Measurements from ENCODE around the gene DTNBP1. TPM values are rescaled to one million over a fixed set of nuclear protein-coding genes. Genes with fewer than 3 reads are reported as not detected.

DTNBP1 gene
- total and polyA plus RNA-seq, 11 donors, result 7.0 to 38.4 (median 18.5) TPM

DNA sequence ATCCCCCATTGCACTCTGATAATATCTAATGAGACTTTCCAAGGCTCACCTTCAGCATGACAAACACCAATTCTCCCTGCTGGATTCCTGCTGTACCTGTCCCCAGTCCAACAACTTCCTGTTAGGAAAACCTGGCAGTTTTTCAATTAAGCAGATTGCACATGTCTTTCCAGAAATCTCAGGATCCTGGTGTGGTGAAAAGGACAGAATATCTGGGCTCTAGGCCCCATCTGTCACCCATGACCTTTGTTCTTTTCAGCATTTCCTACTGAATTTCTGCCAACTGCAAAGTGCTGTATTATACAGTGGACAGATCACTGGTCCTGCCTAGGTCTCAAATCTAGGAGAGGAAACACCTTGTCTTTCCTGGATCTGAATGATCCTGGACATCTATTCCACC lies 27.7 kb upstream of the DTNBP1 start:
- H3K27me3 ChIP-seq, result no peaks in the 10 kb centered on the region
- intact Hi-C loops (cut with DNase I), result loop anchor here in 8 of 10 donors (1.0 to 5.0 kb wide), 12 partner anchors 437 to 518 kb away; partner anchors contain the start of gene MYLIP (in 6 of the 8)
- no peak overlapping the region for H3K4me3 ChIP-seq
- peaks cover 0 to 17% (median 9%) of the 10 kb centered on the region in 12 donors for H3K4me1 ChIP-seq
- H3K27ac ChIP-seq, result peak overlapping the region in 3 of 12 donors; percentile 18 to 51 (median 43)
- H3K9me3 ChIP-seq, result no peaks in the 10 kb centered on the region
- peak in 1 of 4 donors; percentile 43 for ATAC-seq
- H3K36me3 ChIP-seq, result no peaks in the 10 kb centered on the region
- no peak for DNase-seq
- no peak for TF ChIP-seq POLR2A (IDR thresholded peaks at IDR 0.05)
- TF ChIP-seq, protein P1, sequence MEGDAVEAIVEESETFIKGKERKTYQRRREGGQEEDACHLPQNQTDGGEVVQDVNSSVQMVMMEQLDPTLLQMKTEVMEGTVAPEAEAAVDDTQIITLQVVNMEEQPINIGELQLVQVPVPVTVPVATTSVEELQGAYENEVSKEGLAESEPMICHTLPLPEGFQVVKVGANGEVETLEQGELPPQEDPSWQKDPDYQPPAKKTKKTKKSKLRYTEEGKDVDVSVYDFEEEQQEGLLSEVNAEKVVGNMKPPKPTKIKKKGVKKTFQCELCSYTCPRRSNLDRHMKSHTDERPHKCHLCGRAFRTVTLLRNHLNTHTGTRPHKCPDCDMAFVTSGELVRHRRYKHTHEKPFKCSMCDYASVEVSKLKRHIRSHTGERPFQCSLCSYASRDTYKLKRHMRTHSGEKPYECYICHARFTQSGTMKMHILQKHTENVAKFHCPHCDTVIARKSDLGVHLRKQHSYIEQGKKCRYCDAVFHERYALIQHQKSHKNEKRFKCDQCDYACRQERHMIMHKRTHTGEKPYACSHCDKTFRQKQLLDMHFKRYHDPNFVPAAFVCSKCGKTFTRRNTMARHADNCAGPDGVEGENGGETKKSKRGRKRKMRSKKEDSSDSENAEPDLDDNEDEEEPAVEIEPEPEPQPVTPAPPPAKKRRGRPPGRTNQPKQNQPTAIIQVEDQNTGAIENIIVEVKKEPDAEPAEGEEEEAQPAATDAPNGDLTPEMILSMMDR (IDR thresholded peaks at IDR 0.05), result no peak

DNA sequence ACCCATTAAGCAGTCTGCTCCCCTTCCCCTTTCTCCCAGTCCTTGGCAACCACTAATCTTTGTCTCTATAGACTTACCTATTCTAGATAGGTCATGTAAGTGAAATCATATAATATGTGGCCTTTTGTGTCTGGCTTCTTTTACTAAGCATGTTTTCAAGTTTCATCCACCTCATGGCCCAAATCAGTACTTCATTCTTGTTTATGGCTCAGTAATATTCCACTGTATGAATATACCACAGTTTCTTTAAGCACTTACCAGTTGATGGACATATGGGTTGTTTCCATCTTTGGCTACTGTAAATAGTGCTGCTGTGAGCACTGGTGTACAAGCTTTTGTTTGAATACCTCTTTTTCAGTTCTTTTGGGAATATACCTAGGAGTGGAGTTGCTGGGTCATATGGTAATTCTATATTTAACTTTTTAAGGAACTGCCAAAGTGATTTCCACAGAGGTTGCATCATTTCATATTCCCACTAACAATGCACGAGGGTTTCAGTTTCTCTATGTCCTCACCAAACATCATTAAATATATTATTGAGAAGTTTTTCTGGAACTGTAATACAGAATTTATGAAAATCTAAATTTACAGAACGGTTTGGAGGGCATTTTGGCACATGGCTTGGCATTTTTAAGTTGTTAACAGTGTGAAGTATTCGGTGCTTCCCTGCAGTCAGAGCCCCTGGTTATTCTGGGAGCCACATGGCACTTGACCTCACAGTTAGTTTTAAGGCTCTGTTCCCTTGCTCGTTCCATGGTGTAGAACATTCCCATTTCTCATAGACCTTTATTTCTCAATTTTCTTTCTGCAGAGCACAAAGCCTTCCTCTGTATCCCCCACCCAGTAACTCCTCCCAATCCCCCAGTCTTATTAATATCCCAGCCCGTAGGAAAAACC lies 27.0 kb upstream of the DTNBP1 start:
- 43 to 53% (median 48%) methylated on average over 5 of the region's 5 CpGs for WGBS, 4 donors
- no peaks in the 10 kb centered on the region for H3K9me3 ChIP-seq
- ATAC-seq (no peak), DNase-seq (no peak)
- peak overlapping the region in 1 of 12 donors; percentile 25 for H3K27ac ChIP-seq
- H3K4me1 ChIP-seq, result peaks cover 0 to 17% (median 9%) of the 10 kb centered on the region in 12 donors
- no peaks in the 10 kb centered on the region for H3K27me3 ChIP-seq
- H3K4me3 ChIP-seq, result no peak overlapping the region
- no peak for TF ChIP-seq POLR2A (IDR thresholded peaks at IDR 0.05)
- TF ChIP-seq, protein P1 (IDR thresholded peaks at IDR 0.05), result no peak
- no peaks in the 10 kb centered on the region for H3K36me3 ChIP-seq
- intact Hi-C loops (cut with DNase I), result loop anchor here in 8 of 10 donors (1.0 to 5.0 kb wide), 12 partner anchors 437 to 519 kb away; partner anchors contain the start of gene MYLIP (in 6 of the 8)

DNA sequence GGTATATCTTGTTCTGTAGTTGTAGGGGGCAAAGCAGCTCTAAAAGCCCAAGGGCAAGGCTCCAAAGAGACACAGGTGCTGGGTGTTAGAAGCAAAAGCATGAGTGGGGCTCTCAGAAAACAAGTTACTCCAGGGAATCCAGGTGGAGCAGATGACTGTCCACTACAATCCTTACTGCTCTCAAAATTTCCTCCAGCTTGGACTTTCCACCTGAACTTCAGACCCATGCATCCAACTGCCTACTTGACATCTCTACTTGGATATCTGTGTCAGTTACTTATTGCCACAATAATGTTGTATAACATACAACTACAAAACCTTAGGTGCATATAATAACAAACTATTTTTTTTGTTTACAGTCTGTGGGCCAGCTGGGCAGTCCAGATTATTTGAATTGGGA lies 22.8 kb upstream of the DTNBP1 start:
- Histone ChIP-seq H3K36me3 (no peaks in the 10 kb centered on the region), H3K27ac (no peak overlapping the region), H3K9me3 (no peaks in the 10 kb centered on the region), H3K4me1 (peaks cover 0 to 11% (median 5%) of the 10 kb centered on the region in 12 donors), H3K27me3 (no peaks in the 10 kb centered on the region), H3K4me3 (no peak overlapping the region)
- intact Hi-C loops (cut with DNase I), result no loop called here
- no peak for ATAC-seq
- no peak for DNase-seq
- TF ChIP-seq, protein P1 (IDR thresholded peaks at IDR 0.05), result no peak
- no peak for TF ChIP-seq POLR2A (IDR thresholded peaks at IDR 0.05)

DNA sequence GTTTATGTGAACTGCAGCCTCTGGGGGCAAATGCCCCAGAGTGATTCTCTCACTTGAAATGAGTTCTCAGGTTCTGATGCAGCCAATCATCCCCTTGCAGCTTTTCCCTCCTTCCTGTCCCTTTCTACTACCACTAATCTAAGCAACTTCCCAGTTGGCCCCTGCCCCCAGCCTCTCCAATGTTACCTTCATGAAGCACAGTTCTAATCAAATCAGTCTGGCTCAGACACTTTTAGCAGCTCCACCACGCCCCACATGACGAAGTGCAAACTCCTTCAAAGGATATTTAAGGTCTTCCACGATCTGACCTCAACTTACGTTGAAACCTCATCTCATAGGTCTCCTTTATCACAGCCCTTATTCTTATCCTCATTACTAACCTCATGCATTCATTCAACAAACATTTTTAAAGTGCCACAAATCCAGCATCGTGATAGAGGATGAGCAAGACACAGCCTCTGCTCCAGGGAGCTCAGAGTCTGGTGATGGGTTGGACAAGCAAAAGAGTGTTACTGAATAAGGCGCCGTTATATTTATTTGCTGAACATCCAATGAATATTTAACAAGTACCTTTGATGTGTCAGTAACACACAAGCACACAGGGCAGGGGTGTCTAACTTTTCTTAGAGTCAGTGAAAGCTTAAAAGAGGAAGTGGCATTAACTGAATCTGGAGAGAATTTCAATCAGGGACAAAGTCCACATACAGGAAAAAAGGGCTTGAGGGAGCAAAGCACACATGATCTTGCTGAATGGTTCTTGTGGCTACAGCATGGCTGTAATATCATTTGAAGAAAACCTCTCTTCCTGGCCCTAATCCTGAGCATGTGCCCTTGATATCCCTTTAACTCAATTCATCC lies 20.4 kb upstream of the DTNBP1 start:
- intact Hi-C loops (cut with DNase I), result no loop called here
- 84 to 88% (median 86%) methylated on average over 7 of the region's 7 CpGs for WGBS, 4 donors

More for the DNA sequence above, 20.4 kb upstream of the DTNBP1 start:
- Histone ChIP-seq H3K9me3 (no peaks in the 10 kb centered on the region), H3K27me3 (no peaks in the 10 kb centered on the region), H3K4me3 (no peak overlapping the region), H3K27ac (no peak overlapping the region), H3K36me3 (no peaks in the 10 kb centered on the region), H3K4me1 (no peaks in the 10 kb centered on the region)
- DNase-seq (no peak), ATAC-seq (no peak)
- no peak for TF ChIP-seq POLR2A (IDR thresholded peaks at IDR 0.05)
- TF ChIP-seq, protein P1 (IDR thresholded peaks at IDR 0.05), result no peak
